ENCODE measurements around the gene ZEB1.

- TF ChIP-seq MAX (IDR thresholded peaks at IDR 0.05), result no peak
- TF ChIP-seq, protein P1, sequence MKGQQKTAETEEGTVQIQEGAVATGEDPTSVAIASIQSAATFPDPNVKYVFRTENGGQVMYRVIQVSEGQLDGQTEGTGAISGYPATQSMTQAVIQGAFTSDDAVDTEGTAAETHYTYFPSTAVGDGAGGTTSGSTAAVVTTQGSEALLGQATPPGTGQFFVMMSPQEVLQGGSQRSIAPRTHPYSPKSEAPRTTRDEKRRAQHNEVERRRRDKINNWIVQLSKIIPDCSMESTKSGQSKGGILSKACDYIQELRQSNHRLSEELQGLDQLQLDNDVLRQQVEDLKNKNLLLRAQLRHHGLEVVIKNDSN (IDR thresholded peaks at IDR 0.05), result no peak
- no peak for TF ChIP-seq TAF1 (IDR thresholded peaks at IDR 0.05; ENCODE audit: low read depth)
- TF ChIP-seq EP300 (IDR thresholded peaks at IDR 0.05; ENCODE audit: borderline replicate concordance), result no peak
- TF ChIP-seq CEBPB (IDR thresholded peaks at IDR 0.05), result no peak
- no peak for TF ChIP-seq YY1 (IDR thresholded peaks at IDR 0.05; ENCODE audit: low read depth)
- no peak for TF ChIP-seq FOXM1 (IDR thresholded peaks at IDR 0.05; ENCODE audit: borderline replicate concordance, low read depth)
- no peak for TF ChIP-seq CREB1 (IDR thresholded peaks at IDR 0.05; ENCODE audit: low read depth)
- TF ChIP-seq TCF12 (IDR thresholded peaks at IDR 0.05; ENCODE audit: low read depth), result no peak
These were observed 105.5 kb downstream of the ZEB1 start for GRCh38 chr10:31424473-31424872.
